GM23338 (cell line): Measurements from ENCODE around the gene EIF2D. TPM values are rescaled to one million over a fixed set of nuclear protein-coding genes. Genes with fewer than 3 reads are reported as not detected.

Source experiments
- ATAC-seq: fragments of 200-7000 bp; cut with Tn5 transposase; 3 replicates; pipeline ENCODE4 v1.9.1; 2020
- DNase-seq: peaks from one replicate; pipeline ENCODE4 v3.0.0-alpha.2; 2015; ENCODE audit warnings: low spot score
- H2AFZ ChIP-seq: fragments of 200-600 bp; sonication (generic); 2 replicates; pipeline ENCODE4 v1.8.0; 2016; ENCODE audit warnings: antibody characterized with exemption, mild to moderate bottlenecking, moderate library complexity
- H3F3A ChIP-seq: fragments of 200-600 bp; sonication (generic); replicated peaks from 2 replicates; pipeline ENCODE4 v1.8.0; 2017; ENCODE audit warnings: antibody characterized with exemption, mixed run types, low read depth
- H3K27ac ChIP-seq: fragments of 200-600 bp; sonication (generic); 2 replicates; pipeline ENCODE4 v1.6.1; 2016; ENCODE audit warnings: low read depth
- H3K27me3 ChIP-seq: fragments of 200-600 bp; sonication (generic); 2 replicates; pipeline ENCODE4 v1.8.0; 2016; ENCODE audit warnings: mild to moderate bottlenecking, mixed run types, moderate library complexity; ENCODE audit not compliant: insufficient read depth
- H3K36me3 ChIP-seq: fragments of 200-600 bp; sonication (generic); 2 replicates; pipeline ENCODE4 v1.8.0; 2016; ENCODE audit warnings: mild to moderate bottlenecking; ENCODE audit not compliant: insufficient read depth
- H3K4me1 ChIP-seq: fragments of 200-600 bp; sonication (generic); 2 replicates; pipeline ENCODE4 v1.8.0; 2016; ENCODE audit warnings: mild to moderate bottlenecking, moderate library complexity; ENCODE audit not compliant: insufficient read depth
- H3K4me2 ChIP-seq: fragments of 200-600 bp; sonication (generic); 2 replicates; pipeline ENCODE4 v1.7.1; 2017; ENCODE audit warnings: mixed run types
- H3K4me3 ChIP-seq: fragments of 200-600 bp; sonication (generic); 2 replicates; pipeline ENCODE4 v1.6.1; 2016; ENCODE audit warnings: mixed run types
- H3K79me2 ChIP-seq: fragments of 200-600 bp; sonication (generic); replicated peaks from 2 replicates; pipeline ENCODE4 v1.8.0; 2017; ENCODE audit warnings: mild to moderate bottlenecking; ENCODE audit not compliant: insufficient read depth
- H3K9me2 ChIP-seq: fragments of 200-600 bp; sonication (generic); 2 replicates; pipeline ENCODE4 v1.8.0; 2017; ENCODE audit not compliant: insufficient read depth
- H4K20me1 ChIP-seq: fragments of 200-600 bp; sonication (generic); replicated peaks from 2 replicates; pipeline ENCODE4 v1.8.0; 2017; ENCODE audit warnings: mild to moderate bottlenecking; ENCODE audit not compliant: insufficient read depth
- H3K27ac Mint-ChIP-seq: 2 replicates; pipeline ENCODE4 v1.8.0; 2020; ENCODE audit warnings: inconsistent platforms, mild to moderate bottlenecking, moderate library complexity, mixed read lengths
- H3K27me3 Mint-ChIP-seq: 3 replicates; pipeline ENCODE4 v1.8.0; 2022; ENCODE audit warnings: low read depth, mild to moderate bottlenecking, moderate library complexity, mixed read lengths, inconsistent platforms; ENCODE audit not compliant: insufficient read depth, poor library complexity
- H3K36me3 Mint-ChIP-seq: 3 replicates; pipeline ENCODE4 v1.8.0; 2021; ENCODE audit warnings: low read depth, mild to moderate bottlenecking, inconsistent platforms, moderate library complexity, mixed read lengths
- H3K4me1 Mint-ChIP-seq: 3 replicates; pipeline ENCODE4 v1.8.0; 2020; ENCODE audit warnings: mild to moderate bottlenecking, inconsistent platforms, mixed read lengths
- H3K4me3 Mint-ChIP-seq: 3 replicates; pipeline ENCODE4 v1.8.0; 2021; ENCODE audit warnings: moderate library complexity, mild to moderate bottlenecking, inconsistent platforms, mixed read lengths
- H3K9me3 Mint-ChIP-seq: 3 replicates; pipeline ENCODE4 v1.8.0; 2020; ENCODE audit warnings: moderate library complexity, mild to moderate bottlenecking, inconsistent platforms, mixed read lengths
- CREB1 ChIP-seq: fragments of 250-450 bp; sonication (Bioruptor Pico); IDR thresholded peaks from 2 replicates; pipeline ENCODE4 v1.5.0; 2020; ENCODE audit warnings: low read depth, mild to moderate bottlenecking, moderate library complexity
- CTCF ChIP-seq, 2 experiments: fragments of 200-600 bp in 1 of 2; sonication (generic) in 1 of 2; conservative IDR thresholded peaks; 2 replicates each; pipeline versions ENCODE4 v1.5.1 to v1.6.1; 2016 to 2017; ENCODE audit warnings: antibody characterized with exemption in 2 of 2, low read depth in 2 of 2, mild to moderate bottlenecking in 2 of 2, moderate library complexity in 1 of 2
- EZH2 ChIP-seq: fragments of 200-600 bp; sonication (generic); IDR thresholded peaks from one replicate; pipeline ENCODE4 v1.8.0; 2017; ENCODE audit warnings: antibody characterized with exemption, mild to moderate bottlenecking, low read depth; ENCODE audit not compliant: unreplicated experiment
- EZH2phosphoT487 ChIP-seq: fragments of 200-600 bp; sonication (generic); IDR thresholded peaks from one replicate; pipeline ENCODE4 v1.8.1; 2018; ENCODE audit warnings: antibody characterized with exemption; ENCODE audit not compliant: unreplicated experiment
- JUNB ChIP-seq: IDR thresholded peaks from one replicate; pipeline ENCODE4 v1.6.1; 2016; ENCODE audit warnings: antibody characterized with exemption; ENCODE audit not compliant: unreplicated experiment
- NANOG ChIP-seq: IDR thresholded peaks from 2 replicates; pipeline ENCODE4 v1.6.1; 2016; ENCODE audit warnings: antibody characterized with exemption, borderline replicate concordance
- POLR2AphosphoS5 ChIP-seq: IDR thresholded peaks from 2 replicates; pipeline ENCODE4 v1.6.1; 2016; ENCODE audit warnings: antibody characterized with exemption, low read depth
- REST ChIP-seq: IDR thresholded peaks from one replicate; pipeline ENCODE4 v1.6.1; 2018; ENCODE audit warnings: antibody characterized with exemption; ENCODE audit not compliant: unreplicated experiment
- ZNF331 ChIP-seq: fragments of 250-450 bp; sonication (Bioruptor Pico); IDR thresholded peaks from 2 replicates; pipeline ENCODE4 v1.5.0; 2020; ENCODE audit warnings: low read depth, mild to moderate bottlenecking, moderate library complexity
- polyA plus RNA-seq: library from polyadenylated mRNA; unstranded; fragments of >200 nt; fragmentation: Nextera tagmentation; extraction: Ambion mirVana; gene quantifications from 2 replicates; pipeline ENCODE4 v1.2.1, GENCODE V29; 2016
- total RNA-seq: library from RNA; depleted of rRNA; stranded (reverse); fragments of >200 nt; shearing (Covaris generic); gene quantifications from 2 replicates; pipeline ENCODE4 v1.2.3, GENCODE V29; 2014
- TF ChIP-seq, protein P1 (sequence below): IDR thresholded peaks from 2 replicates; pipeline ENCODE4 v1.6.1; 2016; ENCODE audit warnings: antibody characterized with exemption

Gene EIF2D
- total and polyA plus RNA-seq, 2 experiments from 2014 or later, result 25.1 to 34.8 TPM

- TF ChIP-seq REST (no peak), CREB1 (no peak)
- TF ChIP-seq, protein P1, sequence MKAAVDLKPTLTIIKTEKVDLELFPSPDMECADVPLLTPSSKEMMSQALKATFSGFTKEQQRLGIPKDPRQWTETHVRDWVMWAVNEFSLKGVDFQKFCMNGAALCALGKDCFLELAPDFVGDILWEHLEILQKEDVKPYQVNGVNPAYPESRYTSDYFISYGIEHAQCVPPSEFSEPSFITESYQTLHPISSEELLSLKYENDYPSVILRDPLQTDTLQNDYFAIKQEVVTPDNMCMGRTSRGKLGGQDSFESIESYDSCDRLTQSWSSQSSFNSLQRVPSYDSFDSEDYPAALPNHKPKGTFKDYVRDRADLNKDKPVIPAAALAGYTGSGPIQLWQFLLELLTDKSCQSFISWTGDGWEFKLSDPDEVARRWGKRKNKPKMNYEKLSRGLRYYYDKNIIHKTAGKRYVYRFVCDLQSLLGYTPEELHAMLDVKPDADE, result no peak
Measured at GRCh38 chr1:206563367-206564207, 48.7 kb downstream of the EIF2D start (continued).

- ATAC-seq (no peak), DNase-seq (no peak)
- Mint-ChIP-seq H3K4me3 (no peak overlapping the region), H3K9me3 (no peaks in the 10 kb centered on the region), H3K27ac (no peak overlapping the region), H3K4me1 (peaks cover 38% of the 10 kb centered on the region), H3K27me3 (peaks cover 26% of the 10 kb centered on the region), H3K36me3 (no peaks in the 10 kb centered on the region)
- Histone ChIP-seq H3K9me2 (no peaks in the 10 kb centered on the region), H4K20me1 (no peaks in the 10 kb centered on the region; the same call in 1 of the 2 replicates), H3K79me2 (no peaks in the 10 kb centered on the region), H2AFZ (no peak overlapping the region), H3K4me1 (peaks cover 13% of the 10 kb centered on the region), H3K27ac (no peak overlapping the region), H3K4me2 (no peak overlapping the region), H3F3A (0 out of 2 replicates have a peak, but pooled peaks cover 2% of the 10 kb centered on the region), H3K27me3 (peaks cover 31% of the 10 kb centered on the region), H3K4me3 (no peak overlapping the region), H3K36me3 (no peaks in the 10 kb centered on the region)
- TF ChIP-seq EZH2phosphoT487 (no peak), CREB1 (no peak), NANOG (no peak), REST (no peak), ZNF331 (CRISPR knock-in tag) (no peak), JUNB (no peak), CTCF (conservative IDR thresholded peaks at IDR 0.05; ENCODE audit: low read depth in 2 of 2) (no peak), EZH2 (no peak), POLR2AphosphoS5 (no peak)
- TF ChIP-seq, protein P1, result no peak
Measured at GRCh38 chr1:206560007-206560716, 52.1 kb downstream of the EIF2D start.
